Fibroblast of pulmonary artery (primary cell): ENCODE data around the gene HEPACAM.

ENCODE experiments used
- DNase-seq: peaks from one replicate; pipeline ENCODE4 v3.0.0-alpha.2; 2010; ENCODE audit warnings: low read depth
- H3K4me3 ChIP-seq: replicated peaks from 2 replicates; pipeline ENCODE4 v1.5.1; 2011; ENCODE audit warnings: low read depth, mild to moderate bottlenecking, control low read depth, low read length, moderate library complexity
- CTCF ChIP-seq: IDR thresholded peaks from 2 replicates; pipeline ENCODE4 v1.5.1; 2011; ENCODE audit warnings: mild to moderate bottlenecking, control low read depth, low read length, inconsistent platforms; ENCODE audit errors: missing control alignments

The HEPACAM gene

GRCh38 chr11:124953753-124954589 is 18.1 kb upstream of the HEPACAM start, which contains the start of gene CCDC15:
Gene CCDC15, plus strand, starts transcription at chr11:124954202. Its CDS starts 531 bp downstream, at chr11:124954733.
- H3K4me3 ChIP-seq, result peak within 1 kb of the TSS; percentile 74
- peak; percentile 98 for DNase-seq
- no peak for TF ChIP-seq CTCF

- DNase-seq, result no peak
- H3K4me3 ChIP-seq, result no peak overlapping the region
- TF ChIP-seq CTCF, result no peak
Observed at GRCh38 chr11:124951341-124951740, 15.5 kb upstream of the HEPACAM start.

GRCh38 chr11:124950601-124951330 is 14.9 kb upstream of the HEPACAM start:
- no peak overlapping the region for H3K4me3 ChIP-seq
- TF ChIP-seq CTCF, result no peak
- no peak for DNase-seq

GRCh38 chr11:124946735-124947141 is 10.9 kb upstream of the HEPACAM start:
- TF ChIP-seq CTCF, result no peak
- H3K4me3 ChIP-seq, result no peak overlapping the region
- DNase-seq, result peak; percentile 5

- DNase-seq, result no peak
- H3K4me3 ChIP-seq, result no peak overlapping the region
- TF ChIP-seq CTCF, result no peak
Observed at GRCh38 chr11:124945826-124946225, 10.0 kb upstream of the HEPACAM start.

GRCh38 chr11:124944565-124944964 is 8.7 kb upstream of the HEPACAM start:
- no peak for DNase-seq
- TF ChIP-seq CTCF, result no peak
- no peak overlapping the region for H3K4me3 ChIP-seq
